Stimulated activated naive B cell treated with anti-CD40 and anti-IgM and Interleukin-4, amounts not matched to agents 10 μg/mL and 1 μg/mL and 100 μg/mL, for 72 hours (primary cell): Measurements from ENCODE around the gene LSMEM2.
"Not testable (repeated sequence)": the region's sequence is repeated elsewhere in the genome, so short reads cannot be mapped to it uniquely, and the experiment has no call there.

ENCODE experiments used
- ATAC-seq, 2 donors: fragments of 150-1000 bp; cut with Tn5 transposase; replicated peaks; 2 replicates each; pipeline ENCODE4 v1.10.0; 2021; ENCODE audit warnings: moderate library complexity in 1 of 2
- DNase-seq: peaks from one replicate; pipeline ENCODE4 v3.0.0; 2021
- H3K27ac Mint-ChIP-seq: one replicate; pipeline ENCODE4 v1.8.0; 2022; ENCODE audit warnings: mild to moderate bottlenecking, mixed read lengths
- H3K27me3 Mint-ChIP-seq, 2 donors: one replicate each; pipeline ENCODE4 v1.8.0; 2022; ENCODE audit warnings: mixed read lengths in 2 of 2
- H3K36me3 Mint-ChIP-seq, 2 donors: one replicate each; pipeline ENCODE4 v1.8.0; 2022; ENCODE audit warnings: mixed read lengths in 2 of 2, mild to moderate bottlenecking in 1 of 2
- H3K4me1 Mint-ChIP-seq, 2 donors: one replicate each; pipeline ENCODE4 v1.8.0; 2022; ENCODE audit warnings: mixed read lengths in 2 of 2, mild to moderate bottlenecking in 1 of 2
- H3K4me3 Mint-ChIP-seq, 2 donors: one replicate each; pipeline ENCODE4 v1.8.0; 2022; ENCODE audit warnings: mild to moderate bottlenecking in 2 of 2, mixed read lengths in 2 of 2, moderate library complexity in 1 of 2
- H3K9me3 Mint-ChIP-seq, 2 donors: one replicate each; pipeline ENCODE4 v1.8.0; 2022; ENCODE audit warnings: mixed read lengths in 2 of 2, mild to moderate bottlenecking in 1 of 2

Gene LSMEM2

DNA sequence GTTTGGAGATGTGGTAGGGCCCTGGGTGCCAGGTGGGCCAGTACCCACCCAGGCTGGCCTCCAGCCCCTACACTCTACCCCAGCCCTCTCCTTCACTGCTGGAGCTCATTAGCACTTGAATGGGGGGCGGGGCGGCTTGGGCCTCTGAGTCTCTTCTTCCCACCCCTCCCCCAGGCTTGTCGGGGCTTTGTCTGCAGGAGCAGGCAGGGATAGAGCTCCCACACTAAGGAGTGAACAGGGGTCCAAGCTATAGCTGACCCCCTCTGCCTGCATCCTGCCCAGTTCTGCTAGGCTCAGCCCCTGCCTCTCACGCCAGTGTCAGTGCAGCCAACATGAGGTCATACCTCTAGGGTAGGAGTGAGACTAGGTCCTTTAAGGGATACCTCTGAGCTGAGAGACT lies 37.7 kb upstream of the LSMEM2 start:
- H3K4me3 Mint-ChIP-seq, result peak overlapping the region; percentile 74 to 83
- H3K4me1 Mint-ChIP-seq, result peaks cover 56 to 89% of the 10 kb centered on the region in 2 donors
- ATAC-seq (no peak), DNase-seq (no peak)
- no peaks in the 10 kb centered on the region for H3K9me3 Mint-ChIP-seq
- peak overlapping the region; percentile 96 for H3K27ac Mint-ChIP-seq
- no peaks in the 10 kb centered on the region for H3K27me3 Mint-ChIP-seq
- peaks cover 38 to 47% of the 10 kb centered on the region in 2 donors for H3K36me3 Mint-ChIP-seq

GRCh38 chr3:50241713-50242380 lies 37.0 kb upstream of the LSMEM2 start:
- H3K4me1 Mint-ChIP-seq, result peaks cover 61 to 96% of the 10 kb centered on the region in 2 donors
- peak overlapping the region; percentile 74 to 83 for H3K4me3 Mint-ChIP-seq
- ATAC-seq, result no peak
- H3K9me3 Mint-ChIP-seq, result no peaks in the 10 kb centered on the region
- peaks cover 35 to 48% of the 10 kb centered on the region in 2 donors for H3K36me3 Mint-ChIP-seq
- H3K27me3 Mint-ChIP-seq, result no peaks in the 10 kb centered on the region
- DNase-seq, result no peak
- H3K27ac Mint-ChIP-seq, result peak overlapping the region; percentile 97

DNA sequence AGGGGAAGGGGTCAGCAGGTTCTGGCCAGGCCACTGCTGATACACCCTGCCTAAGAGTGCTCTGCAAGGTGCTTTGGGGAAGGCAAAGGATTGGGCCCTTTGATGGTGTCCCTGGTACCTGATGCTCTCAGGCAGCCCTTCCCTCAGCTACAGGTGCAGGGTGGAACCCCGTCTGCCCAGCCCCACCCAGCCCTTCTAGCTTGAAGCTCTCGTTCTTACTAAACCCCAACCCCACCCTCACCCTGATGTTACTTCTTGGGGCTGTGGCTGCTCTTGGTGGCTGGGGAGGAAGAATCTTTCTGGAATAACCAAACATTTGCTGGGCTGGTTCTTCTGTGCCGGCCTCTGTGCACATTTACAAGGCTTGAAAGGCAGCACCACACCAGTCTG lies 36.5 kb upstream of the LSMEM2 start:
- no peaks in the 10 kb centered on the region for H3K9me3 Mint-ChIP-seq
- H3K4me3 Mint-ChIP-seq, result peak overlapping the region; percentile 83 to 85
- DNase-seq, result no peak
- H3K36me3 Mint-ChIP-seq, result peaks cover 30 to 44% of the 10 kb centered on the region in 2 donors
- peaks cover 61 to 100% of the 10 kb centered on the region in 2 donors for H3K4me1 Mint-ChIP-seq
- no peak for ATAC-seq
- H3K27ac Mint-ChIP-seq, result peak overlapping the region; percentile 97
- no peaks in the 10 kb centered on the region for H3K27me3 Mint-ChIP-seq

DNA sequence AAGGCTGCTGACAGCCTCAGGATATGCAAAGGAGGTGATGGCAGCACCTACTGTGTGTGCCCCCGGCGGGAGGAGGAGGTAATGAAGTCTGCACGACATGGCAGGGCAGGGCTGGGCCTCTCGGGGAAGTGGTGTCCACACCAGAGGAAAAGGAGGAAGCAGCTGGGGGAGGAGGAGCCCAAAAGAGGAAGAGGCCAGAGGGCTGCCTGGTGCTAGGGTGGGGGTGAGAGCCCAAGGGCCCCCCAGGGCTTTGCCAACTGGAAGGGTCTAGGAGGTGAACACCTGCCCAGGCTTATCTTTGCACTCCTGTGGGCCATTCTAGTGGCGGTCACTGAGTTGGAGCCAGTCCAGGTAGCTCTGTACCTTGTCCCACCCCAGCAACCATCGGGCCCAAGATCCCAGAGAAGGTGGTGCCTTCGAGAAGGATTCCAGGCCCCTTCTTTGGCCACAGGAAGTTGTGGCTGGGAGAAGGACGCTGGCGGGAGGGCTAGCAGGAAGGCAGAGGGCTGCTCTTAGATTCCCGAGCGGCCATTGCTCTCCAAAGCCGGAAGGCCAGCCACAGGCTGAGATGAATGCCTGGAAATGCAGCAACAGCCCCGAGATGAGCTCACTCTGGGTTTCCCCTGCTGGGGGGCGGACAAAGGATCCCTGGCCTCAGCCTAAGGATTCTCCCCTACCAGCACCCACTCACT lies 35.9 kb upstream of the LSMEM2 start:
- Mint-ChIP-seq H3K4me1 (peaks cover 62 to 98% of the 10 kb centered on the region in 2 donors), H3K27ac (peak overlapping the region; percentile 97), H3K4me3 (peak overlapping the region; percentile 83 to 85), H3K36me3 (peaks cover 24 to 38% of the 10 kb centered on the region in 2 donors), H3K9me3 (no peaks in the 10 kb centered on the region), H3K27me3 (no peaks in the 10 kb centered on the region)
- ATAC-seq, result peak; percentile 39 to 47
- DNase-seq, result peak; percentile 55

DNA sequence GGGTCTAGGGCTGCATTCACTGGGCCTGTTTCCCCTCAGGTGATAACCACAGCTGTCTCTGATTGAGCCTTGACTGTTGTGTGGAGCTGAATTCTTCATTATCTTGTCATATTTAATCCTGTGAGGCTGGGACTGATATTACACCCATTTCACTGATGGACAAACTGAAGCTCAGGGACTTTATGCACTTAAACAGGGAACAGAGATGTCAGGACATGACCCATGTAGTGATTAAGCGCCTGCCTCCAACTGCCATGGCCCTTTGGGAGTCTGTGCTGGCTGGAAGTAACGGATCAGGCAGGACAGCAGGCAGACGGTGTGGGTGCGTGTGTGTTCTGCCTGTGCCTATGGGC lies 35.4 kb upstream of the LSMEM2 start:
- Mint-ChIP-seq H3K27me3 (no peaks in the 10 kb centered on the region), H3K4me3 (peak overlapping the region; percentile 32 to 85), H3K9me3 (no peaks in the 10 kb centered on the region), H3K4me1 (peaks cover 64 to 98% of the 10 kb centered on the region in 2 donors), H3K36me3 (peaks cover 21 to 38% of the 10 kb centered on the region in 2 donors), H3K27ac (peak overlapping the region; percentile 97)
- DNase-seq, result no peak
- ATAC-seq, result no peak

- H3K4me3 Mint-ChIP-seq, result peak overlapping the region; percentile 86 to 87
- H3K4me1 Mint-ChIP-seq, result peaks cover 53 to 98% of the 10 kb centered on the region in 2 donors
- not testable (repeated sequence) for ATAC-seq, H3K9me3 Mint-ChIP-seq, DNase-seq, H3K27me3 Mint-ChIP-seq
- peak overlapping the region; percentile 96 for H3K27ac Mint-ChIP-seq
- peaks cover 15 to 34% of the 10 kb centered on the region in 2 donors for H3K36me3 Mint-ChIP-seq
Observed at GRCh38 chr3:50244813-50245212, 34.1 kb upstream of the LSMEM2 start.

GRCh38 chr3:50245251-50245745 lies 33.6 kb upstream of the LSMEM2 start:
- Mint-ChIP-seq H3K4me3 (peak overlapping the region; percentile 86 to 87), H3K36me3 (peaks cover 14 to 32% of the 10 kb centered on the region in 2 donors)

DNA sequence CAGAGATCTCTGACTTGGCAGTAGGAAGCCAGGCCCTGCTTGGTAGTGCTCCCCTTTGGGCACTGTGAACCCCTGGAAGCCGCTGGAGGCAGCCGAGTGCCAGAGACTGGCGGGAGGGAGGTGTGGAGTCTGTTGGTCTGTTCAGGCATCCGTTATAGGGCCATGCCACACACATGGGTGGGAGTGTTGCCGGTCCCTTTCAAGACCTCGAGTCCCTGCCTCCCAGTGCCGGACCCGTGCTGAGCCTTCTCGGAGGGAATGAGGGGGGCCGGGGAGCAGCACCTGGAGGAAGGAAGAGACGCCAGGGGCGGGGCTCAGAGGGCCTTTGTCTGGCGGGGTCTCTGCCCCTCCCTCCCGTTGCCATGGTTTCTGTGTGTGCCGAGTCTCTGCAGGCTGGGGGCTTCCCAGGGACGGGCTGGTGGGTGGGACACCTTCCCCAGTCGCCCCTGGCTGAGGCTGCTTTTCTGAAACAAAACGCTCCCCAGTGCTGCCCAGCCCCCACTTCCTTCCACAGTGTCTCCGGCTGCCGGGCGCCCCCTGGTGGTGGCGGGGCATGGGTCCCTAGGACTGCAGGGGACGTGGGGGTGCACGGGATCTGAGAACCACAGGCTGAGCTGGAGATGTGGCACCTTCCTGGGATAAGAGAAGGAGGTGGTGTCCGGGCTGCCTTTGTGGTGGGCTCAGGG lies 32.9 kb upstream of the LSMEM2 start:
- Mint-ChIP-seq H3K9me3 (no peaks in the 10 kb centered on the region), H3K36me3 (peaks cover 15 to 35% of the 10 kb centered on the region in 2 donors), H3K27me3 (no peaks in the 10 kb centered on the region), H3K4me3 (peak overlapping the region; percentile 86 to 87), H3K27ac (peak overlapping the region; percentile 96), H3K4me1 (peaks cover 55 to 98% of the 10 kb centered on the region in 2 donors)
- ATAC-seq (peak; percentile 85 to 88), DNase-seq (peak; percentile 78)

More at GRCh38 chr3:50245251-50245745, 33.6 kb upstream of the LSMEM2 start:
- ATAC-seq, result no peak
- no peaks in the 10 kb centered on the region for H3K9me3 Mint-ChIP-seq
- peak overlapping the region; percentile 96 for H3K27ac Mint-ChIP-seq
- no peak for DNase-seq
- peaks cover 53 to 98% of the 10 kb centered on the region in 2 donors for H3K4me1 Mint-ChIP-seq
- H3K27me3 Mint-ChIP-seq, result no peaks in the 10 kb centered on the region

DNA sequence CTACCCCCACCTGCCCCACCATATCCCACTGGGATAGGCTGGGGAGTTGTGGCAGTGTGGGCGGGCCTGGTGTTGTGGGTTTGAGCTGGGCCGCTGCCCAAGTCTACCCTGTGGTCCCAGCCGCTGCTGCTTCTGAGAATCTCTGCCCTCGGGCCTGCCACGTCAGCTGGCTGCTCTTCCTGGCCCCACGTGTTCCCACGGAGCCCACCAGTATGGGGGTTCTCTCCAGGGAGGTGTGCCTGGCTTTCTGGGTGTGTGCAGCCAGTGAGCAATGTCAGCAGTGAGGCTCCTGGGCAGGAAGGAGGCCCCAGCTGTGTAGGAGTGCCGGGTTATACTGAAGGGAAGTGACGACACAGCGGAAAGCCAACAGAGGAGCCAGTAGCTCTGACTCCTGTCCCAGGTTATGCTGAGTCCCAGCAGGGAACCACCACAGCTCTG lies 32.4 kb upstream of the LSMEM2 start:
- ATAC-seq (peak; percentile 74 to 78), DNase-seq (peak; percentile 70)
- Mint-ChIP-seq H3K9me3 (no peaks in the 10 kb centered on the region), H3K36me3 (peaks cover 16 to 35% of the 10 kb centered on the region in 2 donors), H3K4me3 (peak overlapping the region; percentile 86 to 87), H3K4me1 (peaks cover 55 to 98% of the 10 kb centered on the region in 2 donors), H3K27ac (peak overlapping the region; percentile 96), H3K27me3 (no peaks in the 10 kb centered on the region)

DNA sequence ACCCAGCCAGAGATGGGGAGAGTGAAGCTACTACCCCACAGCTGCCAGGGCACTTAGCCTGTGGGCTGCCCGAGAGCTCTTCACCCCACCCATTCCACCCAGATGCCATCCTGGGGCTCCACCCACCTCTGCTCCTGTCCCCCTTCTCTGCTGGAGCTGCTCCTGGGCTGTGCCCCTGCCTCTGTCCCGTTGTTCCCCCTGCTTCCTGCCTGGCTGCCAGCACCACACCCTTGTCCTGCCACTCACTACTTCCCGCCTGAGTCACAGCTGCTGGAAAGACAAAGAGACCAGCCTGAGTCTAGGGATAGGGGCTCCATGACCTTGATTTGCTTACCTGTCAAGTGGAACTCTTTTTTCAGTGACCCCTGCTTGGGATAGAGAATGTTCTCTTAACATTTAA lies 30.5 kb upstream of the LSMEM2 start:
- peak overlapping the region; percentile 27 to 55 for H3K4me3 Mint-ChIP-seq
- H3K27ac Mint-ChIP-seq, result peak overlapping the region; percentile 94
- no peaks in the 10 kb centered on the region for H3K9me3 Mint-ChIP-seq
- peaks cover 43 to 83% of the 10 kb centered on the region in 2 donors for H3K4me1 Mint-ChIP-seq
- no peak for DNase-seq
- H3K36me3 Mint-ChIP-seq, result peaks cover 18 to 34% of the 10 kb centered on the region in 2 donors
- no peaks in the 10 kb centered on the region for H3K27me3 Mint-ChIP-seq
- ATAC-seq, result no peak

DNA sequence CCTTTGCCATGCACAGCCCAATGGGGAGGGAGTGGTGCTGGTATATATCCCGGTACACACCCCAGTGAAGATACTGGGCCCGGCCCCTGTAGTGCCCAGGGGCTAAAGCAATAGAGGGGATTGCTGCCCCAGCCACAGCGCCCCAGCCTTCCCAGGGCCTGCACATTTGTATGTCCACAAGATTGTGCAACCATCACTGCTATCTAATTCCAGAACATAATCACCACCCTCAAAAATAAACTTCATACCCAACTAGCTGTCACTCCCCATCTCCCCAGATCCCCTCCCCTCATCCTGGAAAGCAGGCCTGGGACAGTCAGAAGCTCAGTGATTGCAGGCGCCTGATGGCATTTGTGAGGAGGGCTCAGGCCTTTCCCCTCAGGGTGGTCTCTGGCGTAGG lies 29.4 kb upstream of the LSMEM2 start:
- no peak overlapping the region for H3K27ac Mint-ChIP-seq
- no peak overlapping the region for H3K4me3 Mint-ChIP-seq
- ATAC-seq (no peak), DNase-seq (no peak)
- peaks cover 21 to 35% of the 10 kb centered on the region in 2 donors for H3K36me3 Mint-ChIP-seq
- peaks cover 40 to 83% of the 10 kb centered on the region in 2 donors for H3K4me1 Mint-ChIP-seq
- no peaks in the 10 kb centered on the region for H3K9me3 Mint-ChIP-seq
- no peaks in the 10 kb centered on the region for H3K27me3 Mint-ChIP-seq

DNA sequence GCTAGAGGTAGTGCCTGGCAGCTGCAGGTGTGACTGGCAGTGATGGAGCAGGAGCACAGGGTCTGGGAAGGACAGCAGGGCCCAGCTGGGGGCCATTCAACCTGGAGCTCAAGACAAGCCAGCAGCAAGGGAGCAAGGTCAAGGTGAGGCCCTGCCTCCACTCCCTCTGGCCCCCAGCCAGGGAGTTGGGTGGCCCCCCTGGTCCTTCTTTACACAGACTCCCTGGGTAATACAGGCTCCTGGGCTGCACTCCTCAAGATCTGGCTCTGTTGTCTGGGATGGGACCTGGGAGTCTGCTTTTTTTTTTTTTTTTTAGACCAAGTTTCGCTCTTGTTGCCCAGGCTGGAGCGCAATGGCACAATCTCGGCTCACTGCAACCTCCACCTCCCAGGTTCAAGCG lies 28.4 kb upstream of the LSMEM2 start:
- H3K36me3 Mint-ChIP-seq, result peaks cover 26 to 39% of the 10 kb centered on the region in 2 donors
- H3K27me3 Mint-ChIP-seq, result no peaks in the 10 kb centered on the region
- ATAC-seq, result no peak
- no peak overlapping the region for H3K4me3 Mint-ChIP-seq
- H3K4me1 Mint-ChIP-seq, result peaks cover 37 to 77% of the 10 kb centered on the region in 2 donors
- H3K27ac Mint-ChIP-seq, result peak overlapping the region; percentile 33
- no peaks in the 10 kb centered on the region for H3K9me3 Mint-ChIP-seq
- DNase-seq, result no peak

GRCh38 chr3:50251220-50251619 lies 27.7 kb upstream of the LSMEM2 start:
- H3K9me3 Mint-ChIP-seq, result no peaks in the 10 kb centered on the region
- H3K27me3 Mint-ChIP-seq, result no peaks in the 10 kb centered on the region
- peaks cover 25 to 38% of the 10 kb centered on the region in 2 donors for H3K36me3 Mint-ChIP-seq
- peaks cover 32 to 70% of the 10 kb centered on the region in 2 donors for H3K4me1 Mint-ChIP-seq
- no peak overlapping the region for H3K4me3 Mint-ChIP-seq
- peak overlapping the region; percentile 33 for H3K27ac Mint-ChIP-seq
- DNase-seq (no peak), ATAC-seq (no peak)

DNA sequence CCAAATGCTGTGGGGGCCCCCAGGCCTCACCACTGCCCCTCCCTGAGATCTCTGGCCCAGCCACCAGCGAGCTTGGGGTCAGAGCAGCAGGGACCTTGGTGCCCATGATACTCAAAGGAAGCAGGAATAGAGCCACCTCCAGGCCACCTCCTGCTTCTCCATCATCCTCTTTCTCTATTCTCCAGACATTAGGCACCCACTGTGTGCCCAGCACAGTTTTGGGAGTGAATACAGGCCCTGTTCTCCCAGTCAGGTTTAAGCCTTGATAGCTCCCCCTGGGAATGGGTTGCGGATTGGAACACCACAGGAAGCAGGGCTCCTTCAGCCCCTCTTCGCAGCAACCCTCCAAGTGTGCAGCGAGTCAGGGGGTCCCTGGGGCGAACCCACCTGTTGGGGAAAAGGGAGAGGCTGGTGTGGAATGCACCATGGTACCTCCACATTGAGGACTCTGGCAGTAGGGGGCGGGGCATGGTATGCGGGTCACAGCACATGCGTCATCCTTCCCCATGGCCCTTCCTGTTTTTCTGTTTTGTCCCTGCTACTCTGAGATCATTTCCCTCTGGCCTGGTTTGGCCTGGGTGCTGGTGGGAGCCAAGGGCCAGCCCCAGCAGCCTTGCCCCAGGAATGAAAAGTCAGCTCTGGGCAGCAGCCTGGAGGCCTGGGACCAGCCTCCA lies 24.2 kb upstream of the LSMEM2 start:
- ATAC-seq (no peak), DNase-seq (no peak)
- H3K27me3 Mint-ChIP-seq, result no peaks in the 10 kb centered on the region
- H3K27ac Mint-ChIP-seq, result peak overlapping the region; percentile 81
- peaks cover 43 to 57% of the 10 kb centered on the region in 2 donors for H3K36me3 Mint-ChIP-seq
- no peak overlapping the region for H3K4me3 Mint-ChIP-seq
- H3K4me1 Mint-ChIP-seq, result peaks cover 23 to 50% of the 10 kb centered on the region in 2 donors
- no peaks in the 10 kb centered on the region for H3K9me3 Mint-ChIP-seq
